HG02981 (cell line): ENCODE data around the gene P2RX5.

Experiments
- ATAC-seq: cut with Tn5 transposase; IDR thresholded peaks from one replicate; pipeline ENCODE4 v1.9.1; 2021; ENCODE audit warnings: mild to moderate bottlenecking, moderate library complexity; ENCODE audit not compliant: unreplicated experiment

P2RX5 gene

DNA sequence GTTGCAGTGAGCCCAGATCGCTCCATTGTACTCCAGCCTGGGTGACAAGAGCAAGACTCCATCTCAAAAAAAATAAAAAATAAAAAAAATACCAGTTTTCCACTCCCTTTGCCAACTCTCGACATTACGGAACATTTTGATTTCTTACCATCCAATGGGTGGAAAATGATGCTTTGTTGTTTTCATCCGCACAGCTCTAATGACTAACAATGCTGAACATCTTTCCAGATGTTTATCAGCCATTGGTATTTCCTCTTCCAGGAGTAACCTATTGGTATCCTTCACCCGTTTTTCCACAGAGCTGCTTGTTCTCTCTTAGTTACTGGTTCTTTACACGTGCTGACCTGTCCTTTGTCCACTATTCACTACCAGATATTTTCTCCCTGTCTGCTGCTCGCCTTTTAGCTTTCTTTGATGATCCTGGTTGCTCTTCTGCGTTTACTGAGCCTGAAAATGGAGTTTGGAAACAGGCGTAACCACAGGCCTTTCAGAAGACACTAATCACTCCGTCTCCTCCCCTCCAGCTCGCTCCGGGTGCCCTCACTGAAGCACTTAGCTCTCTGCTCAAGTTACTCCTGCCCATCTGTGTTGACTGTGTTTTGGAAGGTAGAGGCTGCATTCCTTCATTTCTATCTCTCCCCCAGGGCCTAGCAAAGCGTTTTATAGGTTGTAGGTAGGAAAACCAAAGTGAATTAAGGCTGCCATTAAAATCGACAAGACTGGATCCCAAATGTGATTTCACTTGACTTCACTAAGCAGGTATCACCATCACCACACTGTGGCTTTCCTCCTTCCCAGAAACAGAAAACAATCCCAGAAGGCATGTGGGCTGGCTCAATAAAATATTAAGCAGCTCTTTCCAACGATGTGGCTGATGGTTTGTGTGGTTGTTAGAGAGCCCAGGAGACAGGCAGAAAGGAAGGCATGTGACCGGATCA is 68.9 kb downstream of the P2RX5 start:
- ATAC-seq = no peak
